Activated CD8-positive, alpha-beta memory T cell treated with anti-CD3 and anti-CD28 coated beads, Interleukin-2, amount 50 U/mL, for 1 hour (primary cell): ENCODE results near the gene PTPRF.
"Not testable (repeated sequence)": the region's sequence is repeated elsewhere in the genome, so short reads cannot be mapped to it uniquely, and the experiment has no call there.

Experiments used
- DNase-seq: peaks from one replicate; pipeline ENCODE4 v3.0.0-alpha.2; 2020; ENCODE audit errors: extremely low read depth

PTPRF gene

DNA sequence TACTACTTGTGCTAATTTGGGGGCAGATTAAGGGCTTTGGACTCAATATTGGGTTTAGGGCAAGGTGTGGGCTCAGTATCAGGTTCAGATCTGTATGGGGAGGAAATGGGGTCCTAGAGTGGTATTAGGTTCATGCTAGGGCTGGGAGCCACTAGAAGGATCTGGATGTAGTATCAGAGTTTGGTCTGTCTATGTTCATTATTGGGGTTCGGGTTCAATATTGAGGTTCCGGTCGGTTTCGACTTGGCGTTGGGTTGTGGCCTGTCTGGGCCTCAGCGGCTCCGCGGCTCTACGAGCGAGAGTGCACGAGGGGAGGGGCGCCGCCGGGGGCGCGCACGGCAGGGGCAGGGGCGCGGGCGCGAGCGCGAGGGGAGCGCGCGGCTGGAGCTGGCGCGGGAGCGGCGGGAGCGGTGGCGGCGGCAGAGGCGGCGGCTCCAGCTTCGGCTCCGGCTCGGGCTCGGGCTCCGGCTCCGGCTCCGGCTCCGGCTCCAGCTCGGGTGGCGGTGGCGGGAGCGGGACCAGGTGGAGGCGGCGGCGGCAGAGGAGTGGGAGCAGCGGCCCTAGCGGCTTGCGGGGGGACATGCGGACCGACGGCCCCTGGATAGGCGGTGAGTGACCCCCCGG, at the start of gene PTPRF:
PTPRF (plus strand) TSS at position 401 of the 624 bp plus-strand sequence. CDS start 14,193 bp downstream, outside the sequence.
- no peak for DNase-seq

DNA sequence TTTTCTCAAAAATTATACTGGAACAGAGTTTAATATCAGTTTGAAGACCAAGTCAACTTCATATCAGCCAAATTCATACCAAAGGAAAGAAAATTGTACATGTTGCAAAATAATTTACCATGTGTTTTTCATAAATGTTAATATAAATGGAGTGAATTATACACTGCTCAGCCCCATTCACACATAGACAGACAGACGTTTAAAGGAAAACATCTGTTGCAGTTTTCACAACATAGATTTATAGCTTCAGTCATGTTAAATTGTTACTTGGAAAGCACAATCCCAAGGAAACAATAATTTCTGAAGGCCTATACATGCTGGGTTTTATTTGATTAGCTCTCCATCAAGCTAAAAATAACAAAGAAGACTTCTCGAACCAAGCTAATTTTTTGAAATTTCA, 49.2 kb upstream of the PTPRF start:
- no peak for DNase-seq

DNA sequence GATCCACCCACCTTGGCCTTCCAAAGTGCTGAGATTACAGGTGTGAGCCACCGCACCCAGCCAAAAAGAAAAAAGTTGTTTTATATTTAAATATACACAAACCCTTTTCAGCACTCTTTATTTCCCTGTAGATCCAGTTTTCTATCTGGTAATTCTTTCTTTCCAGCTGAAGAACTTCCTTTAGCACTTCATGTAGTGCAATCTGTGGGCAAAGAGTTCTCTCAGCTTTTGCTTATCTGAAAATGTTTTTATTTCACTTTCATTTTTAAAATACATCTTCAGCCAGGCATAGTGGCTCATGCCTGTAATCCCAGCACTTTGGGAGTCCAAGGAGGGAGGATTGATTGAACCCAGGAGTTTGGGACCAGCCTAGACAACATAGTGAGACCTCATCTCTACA, 48.5 kb upstream of the PTPRF start:
- no peak for DNase-seq

DNA sequence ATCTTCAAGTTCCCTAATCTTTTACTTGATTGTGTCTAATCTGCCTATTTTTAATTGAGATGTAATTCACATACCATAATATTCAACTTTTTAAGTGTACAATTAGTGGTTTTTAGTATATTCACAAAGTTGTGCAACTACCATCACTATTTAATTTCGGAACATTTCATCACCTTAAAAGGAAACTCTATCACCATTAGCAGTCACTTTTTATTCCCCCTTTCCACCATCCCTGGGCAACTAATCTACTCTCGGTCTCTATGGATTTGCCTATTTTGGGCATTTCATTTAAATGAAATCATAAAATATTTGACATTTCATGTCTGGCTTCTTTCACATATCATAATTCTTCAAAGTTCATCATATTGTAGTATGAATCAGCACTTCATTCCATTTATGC, 46.3 kb upstream of the PTPRF start:
- DNase-seq: no peak

DNA sequence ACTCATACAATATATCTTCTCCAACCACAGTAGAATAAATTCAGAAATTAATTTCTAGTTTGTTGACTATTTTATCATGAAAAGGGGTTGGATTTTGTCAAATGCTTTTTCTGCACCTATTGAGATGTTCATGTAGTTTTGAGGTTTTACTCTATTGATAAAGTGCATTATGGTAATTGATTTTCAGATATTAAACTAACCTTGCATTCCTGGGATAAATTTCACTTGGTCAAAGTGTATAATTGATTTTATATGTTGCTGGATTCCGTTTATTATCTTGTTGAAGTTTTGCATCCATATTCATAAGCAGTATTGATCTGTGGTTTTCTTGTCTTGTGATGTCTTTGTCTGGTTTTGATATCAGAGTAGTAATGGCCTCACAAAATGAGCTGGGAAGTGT, 42.5 kb upstream of the PTPRF start:
- no peak for DNase-seq

DNA sequence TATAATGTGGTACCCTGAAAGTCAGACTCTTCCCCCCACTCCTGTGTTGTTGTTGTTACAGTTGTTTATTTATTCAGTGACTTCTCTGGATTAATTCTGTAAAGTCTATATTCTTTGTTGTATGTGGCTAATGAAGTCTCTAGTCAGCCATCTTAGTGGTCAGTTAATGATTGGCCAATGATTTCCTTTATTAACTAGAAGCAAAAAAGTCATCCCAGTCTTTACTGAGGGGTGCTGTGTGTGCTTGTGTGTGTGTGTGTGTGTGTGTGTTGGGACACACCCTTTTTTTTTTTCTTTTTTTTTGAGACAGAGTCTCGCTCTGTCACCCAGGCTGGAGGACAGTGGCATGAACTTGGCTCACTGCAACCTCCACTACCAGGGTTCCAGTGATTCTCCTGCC, 39.6 kb upstream of the PTPRF start:
- DNase-seq: no peak

DNA sequence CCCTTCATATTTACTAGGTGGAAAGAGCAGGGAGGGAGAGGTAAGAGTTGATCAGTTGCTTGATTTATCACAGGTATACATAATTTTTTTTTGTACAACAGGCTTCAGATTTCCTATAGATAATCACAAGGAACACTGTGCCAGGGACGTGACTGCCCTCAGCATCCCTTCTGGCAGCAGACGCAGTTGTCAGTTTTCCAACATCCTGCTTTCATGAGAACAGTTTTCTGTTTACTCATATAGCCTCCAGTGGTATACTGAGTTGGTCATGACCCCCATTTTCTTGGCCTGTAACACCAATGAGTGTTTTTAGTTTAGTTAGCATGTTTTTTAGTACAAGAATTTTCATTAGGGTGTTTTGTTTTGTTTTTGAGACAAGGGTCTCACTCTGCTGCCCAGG, 37.9 kb upstream of the PTPRF start:
- no peak for DNase-seq

DNA sequence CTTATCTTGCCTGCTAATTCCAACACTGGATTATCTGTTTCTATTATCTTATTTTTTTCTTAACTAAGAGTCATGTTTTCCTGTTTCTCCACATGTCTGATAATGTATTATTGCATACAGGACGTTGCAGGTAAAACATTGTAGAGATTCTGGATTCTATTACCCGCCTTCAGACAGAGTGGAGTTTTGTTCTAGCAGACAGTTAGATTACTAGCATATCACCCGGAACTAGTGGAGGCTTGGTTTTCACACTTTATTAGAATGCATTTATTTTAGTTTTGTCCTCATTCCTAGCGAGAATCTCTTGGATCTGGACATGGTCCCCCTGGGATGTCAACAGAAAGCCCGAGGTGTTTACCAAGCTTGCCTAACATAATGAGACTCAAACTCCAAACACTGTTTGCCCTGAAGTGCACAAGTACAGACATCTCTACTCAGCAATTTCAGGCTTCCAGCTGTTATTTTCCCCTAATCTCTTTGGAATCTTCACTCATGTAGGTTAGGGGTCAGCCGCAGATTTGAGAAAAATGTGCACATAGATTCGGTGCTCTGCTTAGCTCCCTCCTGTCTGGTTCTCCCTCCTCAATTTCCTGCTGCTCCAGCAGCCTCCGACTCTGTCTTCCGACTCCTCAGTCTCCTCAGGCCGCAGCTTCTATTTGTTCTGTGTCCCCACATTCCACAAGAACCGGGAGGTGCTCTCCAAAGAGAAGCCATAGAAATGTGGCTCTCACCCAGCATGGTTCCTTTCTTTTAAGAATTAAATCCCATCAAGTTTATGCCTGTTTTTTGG, 36.8 kb upstream of the PTPRF start:
- DNase-seq: no peak

DNA sequence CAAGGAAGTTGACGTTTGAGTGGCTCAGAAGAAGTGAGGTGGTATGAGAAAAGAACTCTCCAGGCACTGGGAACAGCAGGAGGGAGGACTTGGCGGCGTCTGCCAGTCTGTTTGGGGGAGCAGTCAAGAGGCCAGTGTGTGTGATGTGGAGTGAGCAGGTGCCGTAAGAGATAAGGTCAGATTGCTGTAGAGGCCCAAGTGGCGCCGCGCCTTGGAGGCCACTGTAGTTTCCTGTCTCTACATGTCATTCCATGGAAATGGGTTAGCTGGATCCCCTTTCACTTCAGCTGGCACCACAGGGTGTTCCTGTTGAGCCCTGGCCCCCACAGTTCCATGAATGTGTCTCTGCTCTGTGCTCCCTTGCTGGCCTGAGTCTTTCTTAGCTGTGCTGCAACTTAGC, 35.5 kb upstream of the PTPRF start:
- DNase-seq: no peak

DNA sequence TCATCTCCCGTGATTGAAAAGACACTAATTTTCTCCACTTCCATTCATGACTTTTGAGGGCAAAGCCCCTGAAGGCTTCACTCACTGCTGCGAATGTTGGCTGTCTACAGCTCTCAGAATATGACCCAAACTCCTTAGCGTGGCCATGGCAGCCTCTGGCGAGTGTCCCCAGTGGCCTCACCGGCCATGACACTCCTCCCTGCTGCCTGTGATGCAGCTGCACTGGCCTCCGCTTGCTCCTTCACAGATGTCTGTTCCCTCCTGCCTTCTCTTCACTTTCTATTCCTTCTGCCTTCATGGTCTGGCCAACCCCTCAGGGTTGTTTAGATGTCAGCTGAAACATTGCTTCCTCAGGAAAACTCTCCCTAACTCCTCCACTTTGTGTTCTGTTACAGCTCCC, 30.8 kb upstream of the PTPRF start:
- no peak for DNase-seq

DNA sequence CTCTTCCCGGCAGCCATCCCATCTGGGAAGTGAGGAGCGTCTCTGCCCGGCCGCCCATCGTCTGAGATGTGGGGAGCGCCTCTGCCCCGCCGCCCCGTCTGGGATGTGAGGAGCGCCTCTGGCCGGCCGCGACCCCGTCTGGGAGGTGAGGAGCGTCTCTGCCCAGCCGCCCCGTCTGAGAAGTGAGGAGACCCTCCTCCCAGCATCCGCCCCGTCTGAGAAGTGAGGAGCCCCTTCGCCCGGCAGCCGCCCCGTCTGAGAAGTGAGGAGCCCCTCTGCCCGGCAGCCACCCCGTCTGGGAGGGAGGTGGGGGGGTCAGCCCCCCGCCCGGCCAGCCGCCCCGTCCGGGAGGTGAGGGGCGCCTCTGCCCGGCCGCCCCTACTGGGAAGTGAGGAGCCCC, 28.9 kb upstream of the PTPRF start:
- DNase-seq: not testable (repeated sequence)

DNA sequence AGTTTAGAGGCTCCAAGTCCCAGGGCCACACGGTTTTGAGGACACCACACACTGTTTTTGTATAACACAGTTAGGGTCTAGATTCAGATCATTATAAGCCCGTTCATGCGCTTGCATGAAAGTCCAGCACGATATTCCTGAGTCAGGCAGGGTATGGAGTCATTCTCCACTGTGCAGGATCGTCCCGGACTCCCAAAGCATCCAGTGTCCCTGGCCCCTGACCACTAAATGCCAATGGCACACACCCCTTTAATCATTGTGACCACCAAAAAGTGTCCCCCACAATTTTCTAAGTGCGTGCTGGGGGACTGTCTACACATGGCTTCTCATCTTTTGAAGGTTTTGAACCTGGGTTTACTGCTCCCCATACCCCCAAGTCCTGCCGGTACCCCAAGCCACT, 27.1 kb upstream of the PTPRF start:
- DNase-seq: no peak

DNA sequence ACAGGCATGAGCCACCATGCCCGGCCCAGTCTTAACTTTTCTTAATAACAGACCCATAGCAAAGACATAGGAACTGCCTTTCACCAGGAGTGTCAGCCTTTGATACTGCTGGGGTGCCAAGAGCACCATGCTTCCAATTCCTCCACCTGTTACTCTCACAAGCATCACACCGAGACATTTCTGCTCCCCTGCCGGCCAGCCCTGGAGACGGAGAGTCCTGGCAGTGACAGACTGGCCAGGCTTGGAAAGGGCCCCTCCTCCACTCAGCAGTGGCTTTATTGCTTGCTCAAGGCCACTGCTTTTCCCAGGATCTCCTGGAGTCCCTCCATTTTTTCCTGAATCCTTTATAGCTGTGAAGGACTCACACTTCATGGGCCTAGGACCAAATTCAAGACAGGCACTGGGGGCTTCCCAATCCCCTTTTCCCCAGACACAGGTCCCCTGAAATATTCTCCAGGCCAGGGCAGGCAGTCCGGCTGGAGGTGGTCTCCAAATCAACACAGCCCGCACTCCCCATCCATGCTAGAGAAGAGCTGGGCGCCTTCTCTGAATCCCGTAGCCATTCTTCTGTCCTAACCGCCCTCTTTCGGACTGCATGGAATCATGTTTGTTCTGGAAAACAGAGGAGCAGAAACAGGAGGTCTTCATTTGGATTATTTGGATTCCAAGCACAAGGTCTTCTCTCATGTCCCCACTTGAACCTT, 25.5 kb upstream of the PTPRF start:
- DNase-seq: no peak

DNA sequence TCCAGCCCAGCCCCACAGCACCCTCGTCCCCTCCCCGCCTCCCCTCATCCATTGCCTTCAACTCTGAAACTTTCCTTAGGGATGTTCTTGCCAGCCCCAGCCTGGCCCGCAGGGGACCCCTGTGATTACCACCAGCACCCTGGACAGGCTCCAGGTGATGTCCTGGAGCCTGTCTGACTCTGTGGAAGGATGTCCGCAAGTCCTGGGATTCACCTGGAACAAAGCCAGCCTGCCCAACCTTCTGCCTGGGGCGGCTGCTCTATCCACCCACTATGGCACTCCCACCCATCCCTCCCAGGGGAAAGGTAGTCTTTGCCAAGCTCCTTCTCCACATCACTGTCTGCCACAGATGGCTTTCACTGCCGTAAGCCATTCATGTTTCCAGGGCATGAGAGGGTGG, 24.4 kb upstream of the PTPRF start:
- no peak for DNase-seq

DNA sequence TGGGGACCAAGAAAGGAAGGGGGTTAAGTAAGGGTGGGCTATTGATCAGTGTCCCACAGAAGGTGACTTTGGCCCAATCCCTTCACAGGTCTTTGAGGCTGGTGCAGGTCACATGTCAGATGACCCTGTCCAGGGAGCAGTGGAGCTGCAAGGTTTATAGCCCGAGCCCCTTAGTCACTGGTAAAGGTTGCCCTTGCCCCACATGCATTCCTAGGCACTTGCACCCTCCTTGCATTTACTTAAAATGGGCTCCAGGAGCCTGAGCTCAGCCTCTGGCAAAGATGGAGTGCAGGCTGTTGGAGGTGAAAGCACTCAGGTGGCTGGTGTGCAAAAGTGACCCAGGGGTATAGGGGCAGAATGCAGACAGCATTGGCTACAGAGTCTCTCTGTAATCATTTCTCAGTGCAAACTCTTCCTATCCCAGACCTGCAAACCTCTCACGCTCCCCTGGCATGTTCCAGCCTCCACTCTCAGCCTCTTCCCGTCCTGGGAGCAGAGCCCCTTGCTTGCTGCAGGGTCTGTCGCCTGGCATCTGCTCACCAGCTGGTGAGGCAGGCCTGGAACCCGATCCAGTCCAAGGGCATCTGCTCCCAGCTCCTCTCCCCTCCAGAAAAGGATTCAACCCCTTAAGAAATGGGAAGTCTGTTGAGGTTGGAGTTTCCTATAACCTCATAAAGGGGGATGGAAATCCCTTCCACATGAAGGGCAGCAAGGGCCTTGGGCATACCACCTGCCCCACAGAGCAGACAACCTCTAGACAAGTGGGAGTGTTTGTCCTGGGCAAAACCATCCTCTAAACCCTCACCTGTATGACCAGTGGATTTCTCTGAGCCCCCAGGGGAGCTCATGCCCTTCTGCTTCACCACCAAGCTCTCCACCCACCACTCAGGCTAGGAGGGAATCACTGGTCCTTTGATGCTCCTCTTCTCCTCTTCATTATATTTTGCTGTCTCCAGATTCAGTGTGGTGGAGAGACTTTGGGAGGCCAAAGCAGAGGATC, 23.1 kb upstream of the PTPRF start:
- no peak for DNase-seq

DNA sequence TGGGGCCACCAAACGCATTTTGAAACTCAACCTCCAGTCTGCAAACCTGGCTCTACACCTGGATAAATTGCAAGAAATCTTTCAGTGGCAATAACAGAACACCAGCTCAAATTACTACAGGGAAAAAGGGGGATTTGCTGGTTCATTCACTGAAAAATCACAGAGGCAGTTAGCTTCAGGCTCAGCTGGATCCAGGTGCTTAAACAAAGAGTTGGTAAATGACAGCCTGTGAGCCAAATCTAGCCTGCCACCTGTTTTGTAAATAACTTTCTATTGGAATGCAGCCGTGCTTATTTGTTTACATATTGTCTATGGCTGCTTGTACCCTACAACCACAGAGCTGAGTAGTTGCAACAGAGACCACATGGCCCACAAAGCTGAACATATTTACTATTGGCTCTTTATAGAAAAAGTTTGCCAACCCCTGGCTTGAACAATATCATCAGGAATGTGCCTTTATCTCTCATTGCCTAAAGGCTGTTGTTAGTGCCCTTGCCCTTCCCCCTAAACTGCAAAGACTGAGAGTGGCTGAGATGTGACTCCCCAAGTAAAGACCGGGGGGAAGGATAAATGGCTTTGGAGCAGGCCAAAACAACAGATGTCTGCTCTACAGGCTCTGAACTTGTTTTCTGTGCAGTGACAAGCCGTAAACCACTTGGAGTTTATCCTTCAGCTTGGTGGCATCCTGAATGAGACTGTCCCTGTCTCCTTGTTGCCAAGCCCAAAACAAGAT, 21.5 kb upstream of the PTPRF start:
- no peak for DNase-seq

DNA sequence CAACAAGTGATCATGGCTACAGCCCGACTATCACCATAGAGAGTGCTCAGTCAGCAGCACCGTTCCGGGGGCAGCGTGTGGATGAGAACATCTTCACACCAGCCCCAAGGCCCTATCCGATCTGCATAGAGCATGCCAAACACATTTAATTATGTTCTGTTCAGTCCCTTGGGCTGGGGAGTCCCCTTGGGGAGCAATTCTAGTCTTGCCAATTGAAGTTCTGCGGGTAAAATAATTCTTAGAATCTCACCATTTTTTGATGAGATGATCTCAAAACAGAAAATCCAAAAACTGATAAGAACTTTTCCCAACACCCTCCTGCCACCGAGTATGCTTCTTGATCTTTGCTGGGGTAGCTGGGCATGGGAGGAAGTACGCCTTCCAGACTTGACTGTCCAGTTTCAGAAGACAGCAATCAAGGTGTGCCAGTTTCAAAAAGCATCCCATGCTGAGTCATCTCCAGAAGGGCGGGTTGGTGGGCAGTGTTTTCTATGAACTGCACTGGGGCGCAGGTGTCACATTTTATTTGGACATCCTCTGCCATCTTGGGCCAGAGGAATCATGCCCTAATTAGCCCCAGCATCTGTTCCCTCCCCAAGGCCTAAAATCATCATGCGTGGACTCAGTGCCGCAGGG, 20.8 kb upstream of the PTPRF start:
- DNase-seq: no peak

DNA sequence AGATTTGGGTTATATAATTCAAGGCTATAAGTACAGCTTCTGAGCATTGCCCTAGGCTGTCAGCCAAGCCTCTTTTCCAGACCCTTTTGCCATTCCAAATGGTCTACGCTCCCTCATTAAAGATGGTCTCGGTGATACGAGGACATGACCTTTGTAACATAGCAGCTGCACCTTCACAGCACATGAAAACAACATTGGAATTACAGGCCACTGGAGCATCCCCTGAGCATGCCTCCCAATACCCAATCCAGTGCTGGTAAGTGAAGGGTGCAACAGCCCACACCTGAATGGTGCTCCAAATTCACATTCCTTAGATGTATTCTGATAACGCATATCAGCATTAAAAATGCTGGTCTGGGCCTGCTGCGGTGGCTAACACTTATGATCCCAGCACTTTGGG, 20.1 kb upstream of the PTPRF start:
- no peak for DNase-seq

DNA sequence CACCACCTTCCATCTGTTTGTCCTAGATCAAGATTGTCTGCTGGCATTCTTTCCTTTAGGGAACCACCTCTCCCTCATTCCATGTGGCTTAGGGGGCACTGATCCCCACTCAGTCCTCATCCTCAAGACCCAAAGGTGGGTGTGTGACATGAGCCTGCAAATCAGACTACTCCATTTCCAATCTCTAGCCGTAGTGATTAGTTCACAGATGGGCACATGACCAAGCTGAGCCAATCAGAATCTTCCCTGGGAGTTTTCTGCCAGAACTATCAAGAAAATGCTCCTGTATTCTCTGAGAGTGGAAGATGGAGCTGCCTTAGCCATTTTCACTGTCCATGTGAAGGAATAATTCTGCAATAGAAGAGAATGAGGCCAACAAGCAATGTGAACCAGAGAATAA, 19.3 kb upstream of the PTPRF start:
- DNase-seq: no peak

DNA sequence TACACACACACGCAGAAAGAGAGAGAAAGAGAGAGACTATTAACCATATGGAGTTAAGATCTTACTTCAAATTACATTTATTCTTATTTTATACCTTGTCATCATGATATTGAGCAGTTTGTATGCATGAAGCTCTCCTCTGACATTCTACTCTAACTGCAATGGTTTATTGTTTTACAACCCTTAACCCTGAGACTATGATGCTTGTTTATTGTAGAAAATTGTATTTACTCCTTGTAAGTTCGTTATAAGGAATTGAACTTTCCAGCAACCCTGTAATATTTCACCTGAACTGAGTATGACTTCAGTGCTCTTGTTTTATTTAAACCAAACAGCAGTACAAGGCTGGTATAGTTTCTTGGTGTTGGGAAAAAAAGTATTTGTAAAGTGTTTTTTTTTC, 18.6 kb upstream of the PTPRF start:
- DNase-seq: no peak

DNA sequence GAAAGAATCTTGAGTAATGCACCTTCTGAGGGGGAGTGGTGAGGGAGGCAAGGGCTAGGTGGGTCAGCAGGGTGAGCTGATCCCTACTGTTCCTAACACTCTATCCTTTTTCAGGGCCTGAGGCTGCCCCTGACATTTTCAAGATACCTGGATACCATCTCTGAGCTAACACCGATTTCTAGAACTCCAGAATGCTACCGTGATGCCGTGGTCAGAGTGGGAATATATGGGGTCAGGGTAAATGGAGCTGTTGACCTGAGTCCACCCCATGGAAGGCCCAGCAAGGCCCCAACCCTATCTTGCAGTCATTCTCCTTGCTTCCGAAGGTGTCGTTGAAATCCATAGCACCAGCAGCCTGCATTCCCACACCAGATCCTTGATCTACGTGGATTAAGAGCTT, 18.0 kb upstream of the PTPRF start:
- DNase-seq: no peak
